Measurements from ENCODE around the gene HPDL.
A peak's percentile ranks its signal among the peaks of the same experiment; 100 is the strongest.

The HPDL gene

GRCh38 chr1:45334308-45335245, 7.9 kb downstream of the HPDL start:
- H3K4me3 ChIP-seq (ENCODE audit: control insufficient read depth, low read depth, low read length): no peak overlapping the region
- no peak for TF ChIP-seq CTCF (IDR thresholded peaks at IDR 0.05; ENCODE audit: control insufficient read depth, insufficient read depth, low read depth, low read length, missing control alignments)
- no peak for DNase-seq (ENCODE audit: low read depth)

- no peak overlapping the region for H3K4me3 ChIP-seq (ENCODE audit: control insufficient read depth, low read depth, low read length)
- no peak for TF ChIP-seq CTCF (IDR thresholded peaks at IDR 0.05; ENCODE audit: control insufficient read depth, insufficient read depth, low read depth, low read length, missing control alignments)
- DNase-seq (ENCODE audit: low read depth): no peak
Observed at GRCh38 chr1:45335855-45336324, 9.2 kb downstream of the HPDL start.

- TF ChIP-seq CTCF (IDR thresholded peaks at IDR 0.05; ENCODE audit: control insufficient read depth, insufficient read depth, low read depth, low read length, missing control alignments): no peak
- DNase-seq (ENCODE audit: low read depth): no peak
- H3K4me3 ChIP-seq (ENCODE audit: control insufficient read depth, low read depth, low read length): no peak overlapping the region
Observed at GRCh38 chr1:45337630-45338325, 11.1 kb downstream of the HPDL start.

- peak; percentile 51 for DNase-seq (ENCODE audit: low read depth)
Observed at GRCh38 chr1:45339789-45340558, 13.3 kb downstream of the HPDL start, which contains the start of the genes MUTYH and TOE1. Gene MUTYH (minus strand): TSS chr1:45340440. CDS start chr1:45334505, 5,935 bp downstream. Gene TOE1 (plus strand): TSS chr1:45340170. CDS start chr1:45340253, 83 bp downstream.

GRCh38 chr1:45340816-45341466, 14.2 kb downstream of the HPDL start:
- TF ChIP-seq CTCF (IDR thresholded peaks at IDR 0.05; ENCODE audit: control insufficient read depth, insufficient read depth, low read depth, low read length, missing control alignments): no peak
- no peak for DNase-seq (ENCODE audit: low read depth)
- peak overlapping the region; percentile 82 for H3K4me3 ChIP-seq (ENCODE audit: control insufficient read depth, low read depth, low read length)

More at GRCh38 chr1:45339789-45340558, 13.3 kb downstream of the HPDL start, which contains the start of the genes MUTYH and TOE1:
- no peak for TF ChIP-seq CTCF (IDR thresholded peaks at IDR 0.05; ENCODE audit: control insufficient read depth, insufficient read depth, low read depth, low read length, missing control alignments)
- peak within 1 kb of the TSS; percentile 82 for H3K4me3 ChIP-seq (ENCODE audit: control insufficient read depth, low read depth, low read length)

Measured in AG09309 (cell line).